Testis (tissue), 3 donors: ENCODE measurements around the gene FXYD5. TPM values are rescaled to one million over a fixed set of nuclear protein-coding genes. Genes with fewer than 3 reads are reported as not detected.
"Not testable (repeated sequence)": the region's sequence is repeated elsewhere in the genome, so short reads cannot be mapped to it uniquely, and the experiment has no call there.

Experiments used
- DNase-seq: peaks from one replicate; pipeline ENCODE4 v3.0.0-alpha.2; 2019
- H3K27ac ChIP-seq, 2 donors: fragments of 200-600 bp; sonication (generic); one replicate each; pipeline ENCODE4 v1.5.1; 2019
- H3K27me3 ChIP-seq: fragments of 200-600 bp; sonication (generic); one replicate; pipeline ENCODE4 v1.5.1; 2019
- H3K36me3 ChIP-seq: fragments of 200-600 bp; sonication (generic); one replicate; pipeline ENCODE4 v1.5.1; 2017; ENCODE audit warnings: low read depth; ENCODE audit errors: missing control alignments
- H3K4me1 ChIP-seq: fragments of 200-600 bp; sonication (generic); one replicate; pipeline ENCODE4 v1.5.1; 2019
- H3K4me3 ChIP-seq, 2 donors: fragments of 200-600 bp; sonication (generic); one replicate each; pipeline ENCODE4 v1.5.1; 2017 to 2019
- H3K9me3 ChIP-seq: fragments of 200-600 bp; sonication (generic); one replicate; pipeline ENCODE4 v1.5.1; 2017
- CTCF ChIP-seq, 3 experiments: fragments of 450-650 bp in 2 of 3; fragments of 200-600 bp in 1 of 3; sonication (generic) in 1 of 3; IDR thresholded peaks; one replicate each; pipeline ENCODE4 v1.5.1; 2016 to 2019; ENCODE audit warnings: antibody characterized with exemption in 3 of 3, mild to moderate bottlenecking in 2 of 3, moderate library complexity in 1 of 3
- POLR2A ChIP-seq: fragments of 450-650 bp; IDR thresholded peaks from one replicate; pipeline ENCODE4 v1.6.1; 2017; ENCODE audit warnings: antibody characterized with exemption, mild to moderate bottlenecking, moderate library complexity
- WGBS, 2 donors: methylation state at CpG; one replicate each; pipeline ENCODE4 v1.1.5; 2018; 5-methylcytosine and 5-hydroxymethylcytosine counted together
- intact Hi-C: fragments of 100-400 bp; cut with DNase I; formaldehyde crosslinking; loops from one replicate; pipeline ENCODE4 v1.15.1; 2023; ENCODE audit warnings: low total_unique reads
- polyA plus RNA-seq: library from polyadenylated mRNA; stranded (reverse); fragments of 350-450 nt; fragmentation: Illumina TruSeq; extraction: RNeasy Lipid Tissue Mini Kit (QIAGEN cat#74804); gene quantifications from one replicate; pipeline ENCODE4 v1.2.3, GENCODE V29; 2014; ENCODE audit warnings: low read depth, low replicate concordance; ENCODE audit not compliant: insufficient read depth
- total RNA-seq, 2 donors: library from RNA; depleted of rRNA; stranded (reverse); fragments of >200 nt; gene quantifications; one replicate each; pipeline ENCODE4 v1.2.3, GENCODE V29; 2016

The FXYD5 gene
- total and polyA plus RNA-seq, 3 donors from 2014 or later: 5.7 to 38.1 (median 17.5) TPM

- TF ChIP-seq CTCF (IDR thresholded peaks at IDR 0.05) (no peak), POLR2A (no peak)
- Histone ChIP-seq H3K4me3 (no peak overlapping the region), H3K9me3 (no peaks in the 10 kb centered on the region), H3K36me3 (no peaks in the 10 kb centered on the region), H3K4me1 (no peaks in the 10 kb centered on the region), H3K27ac (no peak overlapping the region), H3K27me3 (no peaks in the 10 kb centered on the region)
- intact Hi-C loops: no loop called here
- 42 to 58% methylated on average over 2 of the region's 2 CpGs for WGBS, 2 donors
- no peak for DNase-seq
Measured at GRCh38 chr19:35195830-35196229, 41.3 kb downstream of the FXYD5 start.

- intact Hi-C loops, H3K4me3 ChIP-seq, H3K9me3 ChIP-seq, H3K27ac ChIP-seq, H3K36me3 ChIP-seq, DNase-seq, H3K27me3 ChIP-seq, H3K4me1 ChIP-seq: not testable (repeated sequence)
- WGBS, 2 donors: 80 to 97% methylated on average over 6 of the region's 6 CpGs
Measured at GRCh38 chr19:35196861-35197260, 42.3 kb downstream of the FXYD5 start.

- TF ChIP-seq POLR2A (no peak), CTCF (IDR thresholded peaks at IDR 0.05) (no peak)
- no peak for DNase-seq
- Histone ChIP-seq H3K4me1 (no peaks in the 10 kb centered on the region), H3K4me3 (no peak overlapping the region), H3K36me3 (no peaks in the 10 kb centered on the region), H3K9me3 (no peaks in the 10 kb centered on the region), H3K27ac (no peak overlapping the region), H3K27me3 (no peaks in the 10 kb centered on the region)
- 60 to 78% methylated on average over 2 of the region's 2 CpGs for WGBS, 2 donors
- intact Hi-C loops: no loop called here
Measured at GRCh38 chr19:35199481-35199880, 44.9 kb downstream of the FXYD5 start.

- TF ChIP-seq CTCF (IDR thresholded peaks at IDR 0.05): no peak
- TF ChIP-seq POLR2A: no peak
- 85 to 86% methylated on average over 4 of the region's 4 CpGs for WGBS, 2 donors
- Histone ChIP-seq H3K27me3 (no peaks in the 10 kb centered on the region), H3K4me1 (no peaks in the 10 kb centered on the region), H3K4me3 (no peak overlapping the region), H3K27ac (no peak overlapping the region), H3K9me3 (no peaks in the 10 kb centered on the region), H3K36me3 (no peaks in the 10 kb centered on the region)
- intact Hi-C loops: no loop called here
- DNase-seq: no peak
Measured at GRCh38 chr19:35202722-35203688, 48.5 kb downstream of the FXYD5 start.

- intact Hi-C loops: no loop called here
- no peak for DNase-seq
- TF ChIP-seq POLR2A (no peak), CTCF (IDR thresholded peaks at IDR 0.05) (no peak)
- no peak overlapping the region for H3K4me3 ChIP-seq
- 72 to 75% methylated on average over 13 of the region's 13 CpGs for WGBS, 2 donors
- no peaks in the 10 kb centered on the region for H3K4me1 ChIP-seq
- no peaks in the 10 kb centered on the region for H3K9me3 ChIP-seq
- no peaks in the 10 kb centered on the region for H3K36me3 ChIP-seq
- no peak overlapping the region for H3K27ac ChIP-seq
- no peaks in the 10 kb centered on the region for H3K27me3 ChIP-seq
Measured at GRCh38 chr19:35204799-35205732, 50.5 kb downstream of the FXYD5 start.
